Left cardiac atrium (tissue), 4 donors: ENCODE data around the gene TBCD. TPM values are rescaled to one million over a fixed set of nuclear protein-coding genes. Genes with fewer than 3 reads are reported as not detected.

Experiments
- ATAC-seq, 2 donors: fragments of 200-7000 bp; cut with Tn5 transposase; one replicate each; pipeline ENCODE4 v1.9.1; 2020; ENCODE audit warnings: mild to moderate bottlenecking in 2 of 2, moderate library complexity in 2 of 2
- DNase-seq: peaks from one replicate; pipeline ENCODE4 v3.0.0-alpha.2; 2020
- intact Hi-C, 2 donors: fragments of 100-400 bp; cut with DNase I; formaldehyde crosslinking; loops; one replicate each; pipeline versions ENCODE4 v1.14.1 to v1.15.1; 2022 to 2023
- long read RNA-seq: library from polyadenylated mRNA; unstranded; transcript quantifications from one replicate; pipeline ENCODE4 v2.0.0, GENCODE V29; 2021
- total RNA-seq, 2 donors: library from RNA; stranded (reverse); fragmentation: NEBNext Ultra II Directional; extraction: Animal tissue kit (Norgen Biotek cat#: 25700); gene quantifications; one replicate each; pipeline ENCODE4 v1.2.1, GENCODE V29; 2021
- donor health status: DM: no; HTN: yes; CAD: no.
- donor health status: DM: no; HTN: yes; CAD: no; lungs with severe emphysema.
- donor health status: DM: yes; HTN: yes; CAD: no.
- donor health status: Dilated cardiomyopathy.

Gene TBCD
- 10 to 100 TPM; 37.0 to 59.8 TPM for total RNA-seq
- long read RNA-seq, partial matches to known transcripts, result 6 of 16 reads
- long read RNA-seq, other reads (novel, unspliced or antisense), result 7 of 16 reads

- ATAC-seq, result peak; percentile 89 to 94
- peak; percentile 92 for DNase-seq
Measured at GRCh38 chr17:82751571-82752370, at the start of gene TBCD. TBCD (plus strand) TSS chr17:82752065; CDS start chr17:82752194, 129 bp downstream.

GRCh38 chr17:82702231-82702927 lies 49.5 kb upstream of the TBCD start:
- intact Hi-C loops, result no loop called here
- DNase-seq (no peak), ATAC-seq (no peak)

More at GRCh38 chr17:82751571-82752370, at the start of gene TBCD:
- intact Hi-C loops, result no loop called here

- ATAC-seq (no peak), DNase-seq (no peak)
- intact Hi-C loops, result no loop called here
Measured at GRCh38 chr17:82703036-82703745, 48.7 kb upstream of the TBCD start.

- DNase-seq (no peak), ATAC-seq (no peak)
- intact Hi-C loops, result no loop called here
Measured at GRCh38 chr17:82703935-82704865, 47.7 kb upstream of the TBCD start.

- DNase-seq (no peak), ATAC-seq (no peak)
- intact Hi-C loops, result no loop called here
Measured at GRCh38 chr17:82704886-82705285, 47.0 kb upstream of the TBCD start.

- intact Hi-C loops, result no loop called here
- no peak for DNase-seq
- ATAC-seq, result no peak
Measured at GRCh38 chr17:82705756-82706155, 46.1 kb upstream of the TBCD start.

- DNase-seq, result no peak
- intact Hi-C loops, result no loop called here
- no peak for ATAC-seq
Measured at GRCh38 chr17:82709024-82709675, 42.7 kb upstream of the TBCD start.

GRCh38 chr17:82709676-82710498 lies 42.0 kb upstream of the TBCD start:
- no peak for ATAC-seq
- no peak for DNase-seq
- intact Hi-C loops, result no loop called here

- DNase-seq (no peak), ATAC-seq (no peak)
- intact Hi-C loops, result no loop called here
Measured at GRCh38 chr17:82710499-82711232, 41.2 kb upstream of the TBCD start.

- ATAC-seq, result no peak
Measured at GRCh38 chr17:82713071-82713723, 38.7 kb upstream of the TBCD start.

GRCh38 chr17:82716203-82717010 lies 35.5 kb upstream of the TBCD start, which contains the start of gene FN3KRP:
FN3KRP (plus strand) TSS chr17:82716706; CDS start chr17:82716756, 50 bp downstream.
- DNase-seq (peak; percentile 97), ATAC-seq (peak; percentile 96 to 98)
- intact Hi-C loops, result no loop called here

More at GRCh38 chr17:82713071-82713723, 38.7 kb upstream of the TBCD start:
- intact Hi-C loops, result no loop called here
- no peak for DNase-seq

GRCh38 chr17:82718986-82719685 lies 32.7 kb upstream of the TBCD start:
- intact Hi-C loops, result no loop called here
- ATAC-seq, result no peak
- no peak for DNase-seq

GRCh38 chr17:82720204-82720603 lies 31.7 kb upstream of the TBCD start:
- DNase-seq (no peak), ATAC-seq (no peak)
- intact Hi-C loops, result no loop called here

- intact Hi-C loops, result no loop called here
- no peak for DNase-seq
- ATAC-seq, result no peak
Measured at GRCh38 chr17:82722341-82723013, 29.4 kb upstream of the TBCD start.
